PC-9 (cell line): ENCODE results near the gene FAM184B. TPM values are rescaled to one million over a fixed set of nuclear protein-coding genes. Genes with fewer than 3 reads are reported as not detected.
"Not testable (repeated sequence)": the region's sequence is repeated elsewhere in the genome, so short reads cannot be mapped to it uniquely, and the experiment has no call there.

Experiments
- BruUV-seq: library from RNA; stranded (reverse); fragments of 400-500 nt; replicated peaks from 2 replicates; lab custom pipeline; 2021; lab: Mats Ljungman, UMichigan
- CTCF ChIA-PET: fragments of 300-600 bp; sonication (Branson Sonifier 250); formaldehyde crosslinking; loops from one replicate; lab custom pipeline; 2022; ENCODE audit warnings: antibody characterized with exemption; lab: Charles Lee
- POLR2A ChIA-PET: fragments of 300-600 bp; sonication (Branson Sonifier 250); formaldehyde crosslinking; loops from one replicate; lab custom pipeline; 2022; ENCODE audit warnings: antibody characterized with exemption; ENCODE audit not compliant: unreplicated experiment; lab: Charles Lee
- DNase-seq, 2 experiments: peaks; one replicate each; pipeline versions ENCODE4 v3.0.0 to v3.0.0-alpha.2; 2015 to 2022; ENCODE audit warnings: mixed read lengths in 1 of 2
- H2AFZ ChIP-seq: fragments of 200-600 bp; sonication (generic); 2 replicates; pipeline ENCODE4 v1.8.1; 2017; ENCODE audit warnings: antibody characterized with exemption
- H3F3A ChIP-seq: fragments of 200-600 bp; sonication (generic); 2 replicates; pipeline ENCODE4 v1.8.1; 2017; ENCODE audit warnings: antibody characterized with exemption, mild to moderate bottlenecking, low read depth; ENCODE audit not compliant: insufficient read depth
- H3K27ac ChIP-seq: fragments of 200-600 bp; sonication (generic); 2 replicates; pipeline ENCODE4 v1.6.1; 2016; ENCODE audit warnings: mixed run types
- H3K27me3 ChIP-seq: fragments of 200-600 bp; sonication (generic); 2 replicates; pipeline ENCODE4 v1.6.1; 2016; ENCODE audit warnings: low read depth, mixed run types; ENCODE audit not compliant: insufficient read depth
- H3K36me3 ChIP-seq: fragments of 200-600 bp; sonication (generic); 2 replicates; pipeline ENCODE4 v1.6.1; 2016; ENCODE audit warnings: low read depth, mixed run types
- H3K4me1 ChIP-seq: fragments of 200-600 bp; sonication (generic); replicated peaks from 2 replicates; pipeline ENCODE4 v1.6.1; 2016; ENCODE audit warnings: mixed run types; ENCODE audit not compliant: insufficient read depth
- H3K4me2 ChIP-seq: fragments of 200-600 bp; sonication (generic); 2 replicates; pipeline ENCODE4 v1.6.1; 2017; ENCODE audit warnings: mixed run types
- H3K4me3 ChIP-seq: fragments of 200-600 bp; sonication (generic); 2 replicates; pipeline ENCODE4 v1.6.1; 2016; ENCODE audit warnings: mixed run types
- H3K79me2 ChIP-seq: fragments of 200-600 bp; sonication (generic); 2 replicates; pipeline ENCODE4 v1.6.1; 2017; ENCODE audit warnings: low read depth, mixed run types
- H3K9me2 ChIP-seq: fragments of 200-600 bp; sonication (generic); 2 replicates; pipeline ENCODE4 v1.8.1; 2017; ENCODE audit warnings: mild to moderate bottlenecking; ENCODE audit not compliant: insufficient read depth
- H3K9me3 ChIP-seq: fragments of 200-600 bp; sonication (generic); 2 replicates; pipeline ENCODE4 v1.8.1; 2016; ENCODE audit warnings: low read depth; ENCODE audit not compliant: insufficient read depth
- H4K20me1 ChIP-seq: fragments of 200-600 bp; sonication (generic); 2 replicates; pipeline ENCODE4 v1.8.1; 2017; ENCODE audit not compliant: insufficient read depth
- EZH2 ChIP-seq: fragments of 200-600 bp; sonication (generic); IDR thresholded peaks from 2 replicates; pipeline ENCODE4 v1.8.0; 2017; ENCODE audit warnings: antibody characterized with exemption, low read depth
- intact Hi-C: fragments of 100-400 bp; cut with micrococcal nuclease; formaldehyde crosslinking; loops from one replicate; pipeline ENCODE4 v1.10.0; 2022; ENCODE audit not compliant: unreplicated experiment
- total RNA-seq: library from RNA; stranded (reverse); gene quantifications from 2 replicates; pipeline ENCODE4 v1.2.3, GENCODE V29; 2021
- TF ChIP-seq, protein P1 (sequence below): fragments of 200-600 bp; sonication (generic); conservative IDR thresholded peaks from 2 replicates; pipeline ENCODE4 v1.6.1; 2017; ENCODE audit warnings: mixed run types, antibody characterized with exemption, mild to moderate bottlenecking, moderate library complexity

FAM184B gene
- total RNA-seq, 1 experiment from 2014 or later = not detected

GRCh38 chr4:17665346-17665745 is 116.1 kb downstream of the FAM184B start:
- Histone ChIP-seq H3K4me2 (no peak overlapping the region), H4K20me1 (no peaks in the 10 kb centered on the region), H3K27ac (no peak overlapping the region), H3K4me1 (no peaks in the 10 kb centered on the region), H3K4me3 (no peak overlapping the region), H3K36me3 (no peaks in the 10 kb centered on the region), H3F3A (no peaks in the 10 kb centered on the region), H3K9me2 (no peaks in the 10 kb centered on the region), H3K9me3 (no peaks in the 10 kb centered on the region), H3K79me2 (no peaks in the 10 kb centered on the region), H2AFZ (no peak overlapping the region), H3K27me3 (no peaks in the 10 kb centered on the region)
- intact Hi-C loops = no loop called here
- TF ChIP-seq, protein P1, sequence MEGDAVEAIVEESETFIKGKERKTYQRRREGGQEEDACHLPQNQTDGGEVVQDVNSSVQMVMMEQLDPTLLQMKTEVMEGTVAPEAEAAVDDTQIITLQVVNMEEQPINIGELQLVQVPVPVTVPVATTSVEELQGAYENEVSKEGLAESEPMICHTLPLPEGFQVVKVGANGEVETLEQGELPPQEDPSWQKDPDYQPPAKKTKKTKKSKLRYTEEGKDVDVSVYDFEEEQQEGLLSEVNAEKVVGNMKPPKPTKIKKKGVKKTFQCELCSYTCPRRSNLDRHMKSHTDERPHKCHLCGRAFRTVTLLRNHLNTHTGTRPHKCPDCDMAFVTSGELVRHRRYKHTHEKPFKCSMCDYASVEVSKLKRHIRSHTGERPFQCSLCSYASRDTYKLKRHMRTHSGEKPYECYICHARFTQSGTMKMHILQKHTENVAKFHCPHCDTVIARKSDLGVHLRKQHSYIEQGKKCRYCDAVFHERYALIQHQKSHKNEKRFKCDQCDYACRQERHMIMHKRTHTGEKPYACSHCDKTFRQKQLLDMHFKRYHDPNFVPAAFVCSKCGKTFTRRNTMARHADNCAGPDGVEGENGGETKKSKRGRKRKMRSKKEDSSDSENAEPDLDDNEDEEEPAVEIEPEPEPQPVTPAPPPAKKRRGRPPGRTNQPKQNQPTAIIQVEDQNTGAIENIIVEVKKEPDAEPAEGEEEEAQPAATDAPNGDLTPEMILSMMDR = no peak
- TF ChIP-seq EZH2 = no peak
- CTCF ChIA-PET = no interaction called here
- POLR2A ChIA-PET = no interaction called here
- no peak for DNase-seq
- no TSS peak for BruUV-seq

DNA sequence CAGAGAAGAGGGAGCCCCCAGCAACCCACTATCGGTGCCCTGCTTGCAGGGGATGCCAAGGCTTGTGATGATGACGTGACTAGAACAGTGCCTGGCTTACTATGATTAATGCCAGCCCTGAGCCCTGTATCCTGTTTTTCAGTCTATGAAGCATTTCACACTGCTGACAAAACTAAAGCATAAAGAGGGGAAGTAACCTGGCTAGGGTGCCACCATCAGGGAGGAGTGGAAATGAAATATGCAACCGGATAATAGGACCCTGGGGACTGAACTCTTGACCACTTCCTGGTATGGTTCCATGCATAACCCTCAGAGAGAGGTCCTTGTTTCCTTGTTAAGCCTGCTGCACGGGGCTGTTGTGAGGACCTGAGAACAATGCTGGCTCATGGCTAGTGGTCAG is 116.7 kb downstream of the FAM184B start:
- no peaks in the 10 kb centered on the region for H3K9me2 ChIP-seq
- TF ChIP-seq EZH2 = no peak
- TF ChIP-seq, protein P1 = no peak
- no peaks in the 10 kb centered on the region for H4K20me1 ChIP-seq
- H3K27ac ChIP-seq = no peak overlapping the region
- no peaks in the 10 kb centered on the region for H3F3A ChIP-seq
- H3K4me1 ChIP-seq = no peaks in the 10 kb centered on the region
- no peak overlapping the region for H3K4me3 ChIP-seq
- H3K27me3 ChIP-seq = no peaks in the 10 kb centered on the region
- H2AFZ ChIP-seq = no peak overlapping the region
- no peaks in the 10 kb centered on the region for H3K36me3 ChIP-seq
- intact Hi-C loops = no loop called here
- ChIA-PET POLR2A (no interaction called here), CTCF (no interaction called here)
- no TSS peak for BruUV-seq
- no peak overlapping the region for H3K4me2 ChIP-seq
- H3K79me2 ChIP-seq = no peaks in the 10 kb centered on the region
- DNase-seq = no peak
- H3K9me3 ChIP-seq = no peaks in the 10 kb centered on the region

- intact Hi-C loops = no loop called here
- Histone ChIP-seq H3K27me3 (no peaks in the 10 kb centered on the region), H2AFZ (no peak overlapping the region), H3K4me3 (no peak overlapping the region), H3K27ac (no peak overlapping the region), H3K79me2 (no peaks in the 10 kb centered on the region), H4K20me1 (no peaks in the 10 kb centered on the region), H3F3A (no peaks in the 10 kb centered on the region), H3K9me3 (no peaks in the 10 kb centered on the region), H3K4me1 (no peaks in the 10 kb centered on the region), H3K36me3 (no peaks in the 10 kb centered on the region), H3K9me2 (no peaks in the 10 kb centered on the region), H3K4me2 (no peak overlapping the region)
- no peak for DNase-seq
- ChIA-PET CTCF (no interaction called here), POLR2A (no interaction called here)
- TF ChIP-seq EZH2 = no peak
- TF ChIP-seq, protein P1 = no peak
- BruUV-seq = no TSS peak
Observed at GRCh38 chr4:17662694-17663093, 118.7 kb downstream of the FAM184B start.

- POLR2A ChIA-PET, H3K36me3 ChIP-seq, H4K20me1 ChIP-seq, H2AFZ ChIP-seq, H3F3A ChIP-seq, H3K79me2 ChIP-seq, BruUV-seq, H3K4me2 ChIP-seq, DNase-seq, H3K9me2 ChIP-seq, H3K4me1 ChIP-seq, H3K4me3 ChIP-seq, intact Hi-C loops, CTCF ChIA-PET, H3K9me3 ChIP-seq, H3K27ac ChIP-seq, H3K27me3 ChIP-seq: not testable (repeated sequence)
Observed at GRCh38 chr4:17659196-17659595, 122.2 kb downstream of the FAM184B start.
